ENCODE data around the gene TRIM69. TPM values are rescaled to one million over a fixed set of nuclear protein-coding genes. Genes with fewer than 3 reads are reported as not detected.
"Not testable (repeated sequence)": the region's sequence is repeated elsewhere in the genome, so short reads cannot be mapped to it uniquely, and the experiment has no call there.

The TRIM69 gene
- total RNA-seq, 1 donor = 7.5 TPM

GRCh38 chr15:44765036-44765435, 28.7 kb downstream of the TRIM69 start:
- no peak overlapping the region for H3K4me3 ChIP-seq (ENCODE audit: low read length)
- H3K4me1 ChIP-seq (ENCODE audit: insufficient read depth, low read length) = no peaks in the 10 kb centered on the region
- no peaks in the 10 kb centered on the region for H3K27me3 ChIP-seq (ENCODE audit: insufficient read depth, low read length)
- no peaks in the 10 kb centered on the region for H3K9me3 ChIP-seq (ENCODE audit: low read depth, low read length)

- Histone ChIP-seq H3K4me3 (ENCODE audit: low read length) (no peak overlapping the region), H3K9me3 (ENCODE audit: low read depth, low read length) (no peaks in the 10 kb centered on the region), H3K27me3 (ENCODE audit: insufficient read depth, low read length) (no peaks in the 10 kb centered on the region), H3K4me1 (ENCODE audit: insufficient read depth, low read length) (no peaks in the 10 kb centered on the region)
These were observed 33.2 kb downstream of the TRIM69 start for GRCh38 chr15:44769521-44769920.

GRCh38 chr15:44770715-44771114, 34.4 kb downstream of the TRIM69 start:
- not testable (repeated sequence) for H3K4me3 ChIP-seq (ENCODE audit: low read length); H3K4me1 ChIP-seq (ENCODE audit: insufficient read depth, low read length); H3K9me3 ChIP-seq (ENCODE audit: low read depth, low read length); H3K27me3 ChIP-seq (ENCODE audit: insufficient read depth, low read length)

GRCh38 chr15:44775953-44776352, 39.6 kb downstream of the TRIM69 start:
- Histone ChIP-seq H3K4me3 (ENCODE audit: low read length) (no peak overlapping the region), H3K4me1 (ENCODE audit: insufficient read depth, low read length) (no peaks in the 10 kb centered on the region), H3K27me3 (ENCODE audit: insufficient read depth, low read length) (no peaks in the 10 kb centered on the region), H3K9me3 (ENCODE audit: low read depth, low read length) (no peaks in the 10 kb centered on the region)

DNA sequence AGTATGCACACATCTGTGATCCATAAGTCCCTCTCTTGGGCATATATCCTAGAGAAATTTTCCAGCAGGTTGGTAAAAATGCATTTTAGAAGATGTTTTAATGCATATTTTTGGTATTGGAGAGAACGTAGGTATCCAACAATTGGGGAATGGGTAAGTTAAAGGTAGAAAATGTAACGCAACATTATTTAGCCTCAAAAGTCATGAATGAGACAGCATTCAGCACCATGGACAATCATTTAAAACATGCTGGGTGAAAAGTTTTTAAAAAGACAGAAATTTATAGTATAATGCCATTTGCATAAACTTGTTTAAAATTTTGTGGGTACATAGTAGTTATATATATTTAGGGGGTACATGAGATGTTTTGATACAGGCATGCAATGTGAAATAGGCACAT, 43.4 kb downstream of the TRIM69 start:
- no peaks in the 10 kb centered on the region for H3K27me3 ChIP-seq (ENCODE audit: insufficient read depth, low read length)
- no peaks in the 10 kb centered on the region for H3K9me3 ChIP-seq (ENCODE audit: low read depth, low read length)
- H3K4me1 ChIP-seq (ENCODE audit: insufficient read depth, low read length) = peaks cover 6% of the 10 kb centered on the region
- H3K4me3 ChIP-seq (ENCODE audit: low read length) = no peak overlapping the region

DNA sequence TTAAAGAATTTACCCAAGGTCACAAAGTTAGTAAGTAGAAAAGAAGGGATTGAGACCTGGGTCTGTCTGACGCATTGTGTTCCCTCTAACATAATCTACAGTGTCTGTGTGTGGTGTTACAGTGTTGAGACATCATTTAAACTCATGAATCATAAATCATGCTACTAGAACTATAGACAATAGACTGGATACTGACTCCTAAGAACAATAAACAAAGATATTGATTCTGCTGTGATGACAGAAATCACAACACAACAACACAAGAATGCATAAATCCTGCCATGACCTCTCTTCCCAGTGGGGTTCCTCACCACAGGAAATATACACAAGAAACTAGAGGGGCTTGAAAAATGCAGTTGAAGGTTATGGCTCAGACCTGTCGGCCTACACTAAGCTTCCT, 44.3 kb downstream of the TRIM69 start:
- H3K9me3 ChIP-seq (ENCODE audit: low read depth, low read length) = no peaks in the 10 kb centered on the region
- no peak overlapping the region for H3K4me3 ChIP-seq (ENCODE audit: low read length)
- H3K27me3 ChIP-seq (ENCODE audit: insufficient read depth, low read length) = no peaks in the 10 kb centered on the region
- H3K4me1 ChIP-seq (ENCODE audit: insufficient read depth, low read length) = peaks cover 6% of the 10 kb centered on the region

GRCh38 chr15:44781128-44781810, 44.9 kb downstream of the TRIM69 start:
- H3K4me3 ChIP-seq (ENCODE audit: low read length) = no peak overlapping the region
- no peaks in the 10 kb centered on the region for H3K27me3 ChIP-seq (ENCODE audit: insufficient read depth, low read length)
- H3K9me3 ChIP-seq (ENCODE audit: low read depth, low read length) = no peaks in the 10 kb centered on the region
- H3K4me1 ChIP-seq (ENCODE audit: insufficient read depth, low read length) = peaks cover 6% of the 10 kb centered on the region

DNA sequence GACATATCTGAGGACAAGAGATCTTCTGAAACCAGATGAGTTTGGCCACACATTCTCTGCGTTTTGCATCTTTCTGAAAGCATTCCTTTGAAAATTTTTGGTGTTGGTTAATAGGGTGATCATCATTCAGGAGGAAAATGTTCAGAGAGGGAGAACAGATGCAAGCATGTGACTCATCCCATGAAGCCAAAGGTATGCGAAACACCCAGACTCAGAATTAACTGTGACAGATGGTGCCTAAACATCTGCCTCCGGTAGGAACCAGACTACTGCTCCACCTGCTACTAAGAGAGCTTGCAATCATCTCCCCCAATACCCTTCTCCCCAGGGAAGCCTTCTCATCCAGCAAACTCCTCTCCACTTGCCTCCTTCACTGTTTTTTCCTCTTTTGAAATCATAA, 46.2 kb downstream of the TRIM69 start:
- H3K27me3 ChIP-seq (ENCODE audit: insufficient read depth, low read length) = no peaks in the 10 kb centered on the region
- no peak overlapping the region for H3K4me3 ChIP-seq (ENCODE audit: low read length)
- peaks cover 6% of the 10 kb centered on the region for H3K4me1 ChIP-seq (ENCODE audit: insufficient read depth, low read length)
- no peaks in the 10 kb centered on the region for H3K9me3 ChIP-seq (ENCODE audit: low read depth, low read length)

DNA sequence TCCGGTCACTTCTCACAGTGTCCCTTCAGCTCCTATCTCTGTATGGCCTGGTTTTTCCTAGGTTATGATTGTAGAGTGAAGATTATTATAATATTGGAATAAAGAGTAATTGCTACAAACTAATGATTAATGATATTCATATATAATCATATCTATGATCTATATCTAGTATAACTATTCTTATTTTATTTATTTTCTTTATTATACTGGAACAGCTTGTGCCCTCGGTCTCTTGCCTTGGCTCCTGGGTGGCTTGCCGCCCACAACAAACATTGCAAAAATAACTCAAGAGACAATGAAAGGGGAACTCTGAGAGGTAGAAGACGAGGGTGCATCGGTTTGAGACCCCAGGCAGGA, 48.6 kb downstream of the TRIM69 start:
- peak overlapping the region; percentile 78 for H3K4me3 ChIP-seq (ENCODE audit: low read length)
- H3K9me3 ChIP-seq (ENCODE audit: low read depth, low read length); H3K4me1 ChIP-seq (ENCODE audit: insufficient read depth, low read length); H3K27me3 ChIP-seq (ENCODE audit: insufficient read depth, low read length): not testable (repeated sequence)

- H3K9me3 ChIP-seq (ENCODE audit: low read depth, low read length) = no peaks in the 10 kb centered on the region
- peaks cover 4% of the 10 kb centered on the region for H3K4me1 ChIP-seq (ENCODE audit: insufficient read depth, low read length)
- H3K4me3 ChIP-seq (ENCODE audit: low read length) = no peak overlapping the region
- no peaks in the 10 kb centered on the region for H3K27me3 ChIP-seq (ENCODE audit: insufficient read depth, low read length)
These were observed 52.4 kb downstream of the TRIM69 start for GRCh38 chr15:44788748-44789147.

DNA sequence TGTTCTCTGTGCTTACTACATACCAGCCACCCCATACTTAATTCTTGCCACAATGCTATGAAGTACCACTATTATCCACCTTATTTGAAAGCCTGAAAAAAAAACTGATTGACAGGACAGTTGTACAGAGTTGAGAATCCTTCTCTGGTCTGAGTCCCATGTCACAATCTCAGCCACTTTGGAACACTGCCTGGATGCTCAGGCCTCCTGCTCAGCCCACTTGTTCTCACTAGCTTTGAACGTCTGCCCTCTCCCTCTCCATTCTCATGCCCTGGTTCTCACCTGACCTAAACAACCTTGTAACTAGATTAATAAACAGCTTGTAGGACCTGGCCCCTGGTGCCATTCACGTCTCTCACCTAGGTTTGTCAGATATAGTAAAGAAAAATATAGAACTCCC, 53.9 kb downstream of the TRIM69 start:
- Histone ChIP-seq H3K27me3 (ENCODE audit: insufficient read depth, low read length) (no peaks in the 10 kb centered on the region), H3K9me3 (ENCODE audit: low read depth, low read length) (no peaks in the 10 kb centered on the region), H3K4me3 (ENCODE audit: low read length) (no peak overlapping the region), H3K4me1 (ENCODE audit: insufficient read depth, low read length) (no peaks in the 10 kb centered on the region)

GRCh38 chr15:44790656-44791055, 54.3 kb downstream of the TRIM69 start:
- no peak overlapping the region for H3K4me3 ChIP-seq (ENCODE audit: low read length)
- H3K9me3 ChIP-seq (ENCODE audit: low read depth, low read length) = no peaks in the 10 kb centered on the region
- H3K27me3 ChIP-seq (ENCODE audit: insufficient read depth, low read length) = no peaks in the 10 kb centered on the region
- H3K4me1 ChIP-seq (ENCODE audit: insufficient read depth, low read length) = no peaks in the 10 kb centered on the region

DNA sequence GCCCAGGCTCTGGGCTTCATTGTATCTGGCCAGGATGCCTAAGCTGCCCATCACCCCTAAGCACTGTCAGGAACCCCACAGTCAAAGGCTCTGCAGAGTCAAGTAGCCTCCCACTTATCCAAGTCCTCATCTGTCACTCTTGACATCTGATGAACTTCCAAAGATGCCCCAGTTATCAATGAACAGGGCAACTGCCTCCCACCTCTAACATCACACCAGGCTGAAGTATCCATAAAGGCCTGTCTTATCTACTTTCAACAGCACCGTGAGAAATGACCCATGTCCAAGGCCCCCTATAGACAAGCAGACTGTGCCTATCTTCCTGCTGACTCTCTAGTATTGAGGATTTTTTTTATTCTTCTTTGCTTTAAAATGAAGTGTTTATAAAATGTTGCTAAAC, 56.4 kb downstream of the TRIM69 start:
- H3K4me1 ChIP-seq (ENCODE audit: insufficient read depth, low read length) = no peaks in the 10 kb centered on the region
- H3K4me3 ChIP-seq (ENCODE audit: low read length) = no peak overlapping the region
- no peaks in the 10 kb centered on the region for H3K27me3 ChIP-seq (ENCODE audit: insufficient read depth, low read length)
- H3K9me3 ChIP-seq (ENCODE audit: low read depth, low read length) = no peaks in the 10 kb centered on the region

GRCh38 chr15:44794072-44794471, 57.7 kb downstream of the TRIM69 start:
- Histone ChIP-seq H3K27me3 (ENCODE audit: insufficient read depth, low read length) (no peaks in the 10 kb centered on the region), H3K4me3 (ENCODE audit: low read length) (no peak overlapping the region), H3K4me1 (ENCODE audit: insufficient read depth, low read length) (no peaks in the 10 kb centered on the region), H3K9me3 (ENCODE audit: low read depth, low read length) (no peaks in the 10 kb centered on the region)

- Histone ChIP-seq H3K9me3 (ENCODE audit: low read depth, low read length) (no peaks in the 10 kb centered on the region), H3K4me3 (ENCODE audit: low read length) (no peak overlapping the region), H3K4me1 (ENCODE audit: insufficient read depth, low read length) (no peaks in the 10 kb centered on the region), H3K27me3 (ENCODE audit: insufficient read depth, low read length) (no peaks in the 10 kb centered on the region)
These were observed 60.2 kb downstream of the TRIM69 start for GRCh38 chr15:44796508-44796907.

DNA sequence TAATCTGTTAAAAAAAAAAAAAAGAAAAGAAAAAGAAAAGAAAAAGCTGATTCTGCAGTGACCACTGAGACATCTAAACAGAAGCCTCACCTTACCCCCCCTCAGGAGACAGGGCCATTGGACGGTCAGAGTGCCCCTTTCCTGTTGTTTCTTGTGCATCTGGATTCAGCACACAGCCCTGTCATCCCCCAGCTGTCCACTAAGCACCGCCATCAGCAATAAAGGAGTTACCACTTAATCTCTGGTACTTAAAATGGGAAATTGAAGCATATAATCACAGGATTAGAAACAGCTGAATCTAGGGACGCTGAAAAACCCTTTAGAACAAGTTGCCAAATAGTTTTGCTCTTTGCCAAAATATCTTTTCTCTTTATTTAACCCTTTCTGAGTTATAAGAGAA, 62.5 kb downstream of the TRIM69 start:
- Histone ChIP-seq H3K4me1 (ENCODE audit: insufficient read depth, low read length) (no peaks in the 10 kb centered on the region), H3K9me3 (ENCODE audit: low read depth, low read length) (no peaks in the 10 kb centered on the region), H3K4me3 (ENCODE audit: low read length) (no peak overlapping the region), H3K27me3 (ENCODE audit: insufficient read depth, low read length) (no peaks in the 10 kb centered on the region)
